Stimulated activated memory B cell treated with anti-CD40 and anti-IgM and Interleukin-4, amounts not matched to agents 10 μg/mL and 1 μg/mL and 100 μg/mL, for 72 hours (primary cell): Measurements from ENCODE around the gene OPN5.

ENCODE experiments used
- ATAC-seq: fragments of 150-1000 bp; cut with Tn5 transposase; 2 replicates; pipeline ENCODE4 v1.10.0; 2021
- H3K27ac Mint-ChIP-seq: one replicate; pipeline ENCODE4 v1.8.0; 2022; ENCODE audit warnings: mild to moderate bottlenecking, mixed read lengths
- H3K27me3 Mint-ChIP-seq: one replicate; pipeline ENCODE4 v1.8.0; 2022; ENCODE audit warnings: mixed read lengths
- H3K36me3 Mint-ChIP-seq: one replicate; pipeline ENCODE4 v1.8.0; 2022; ENCODE audit warnings: mixed read lengths
- H3K4me1 Mint-ChIP-seq: one replicate; pipeline ENCODE4 v1.8.0; 2022; ENCODE audit warnings: mixed read lengths
- H3K4me3 Mint-ChIP-seq: one replicate; pipeline ENCODE4 v1.8.0; 2022; ENCODE audit warnings: mild to moderate bottlenecking, moderate library complexity, mixed read lengths
- H3K9me3 Mint-ChIP-seq: one replicate; pipeline ENCODE4 v1.8.0; 2022; ENCODE audit warnings: mixed read lengths

OPN5 gene

GRCh38 chr6:47819461-47819860 lies 37.6 kb downstream of the OPN5 start:
- no peak overlapping the region for H3K4me3 Mint-ChIP-seq
- no peaks in the 10 kb centered on the region for H3K9me3 Mint-ChIP-seq
- H3K36me3 Mint-ChIP-seq, result no peaks in the 10 kb centered on the region
- no peak for ATAC-seq
- no peak overlapping the region for H3K27ac Mint-ChIP-seq
- H3K27me3 Mint-ChIP-seq, result no peaks in the 10 kb centered on the region
- no peaks in the 10 kb centered on the region for H3K4me1 Mint-ChIP-seq

- no peak for ATAC-seq
- H3K36me3 Mint-ChIP-seq, result no peaks in the 10 kb centered on the region
- H3K4me1 Mint-ChIP-seq, result no peaks in the 10 kb centered on the region
- H3K27ac Mint-ChIP-seq, result no peak overlapping the region
- H3K27me3 Mint-ChIP-seq, result no peaks in the 10 kb centered on the region
- H3K9me3 Mint-ChIP-seq, result no peaks in the 10 kb centered on the region
- H3K4me3 Mint-ChIP-seq, result no peak overlapping the region
Measured at GRCh38 chr6:47822856-47823554, 41.2 kb downstream of the OPN5 start.

- H3K36me3 Mint-ChIP-seq, result no peaks in the 10 kb centered on the region
- H3K9me3 Mint-ChIP-seq, result no peaks in the 10 kb centered on the region
- no peaks in the 10 kb centered on the region for H3K4me1 Mint-ChIP-seq
- H3K4me3 Mint-ChIP-seq, result no peak overlapping the region
- no peaks in the 10 kb centered on the region for H3K27me3 Mint-ChIP-seq
- no peak for ATAC-seq
- no peak overlapping the region for H3K27ac Mint-ChIP-seq
Measured at GRCh38 chr6:47832386-47833100, 50.7 kb downstream of the OPN5 start.

GRCh38 chr6:47834196-47834595 lies 52.4 kb downstream of the OPN5 start:
- Mint-ChIP-seq H3K27ac (no peak overlapping the region), H3K36me3 (no peaks in the 10 kb centered on the region), H3K9me3 (peaks cover 2% of the 10 kb centered on the region), H3K4me1 (no peaks in the 10 kb centered on the region), H3K27me3 (no peaks in the 10 kb centered on the region), H3K4me3 (no peak overlapping the region)
- ATAC-seq, result no peak

- no peak overlapping the region for H3K27ac Mint-ChIP-seq
- ATAC-seq, result no peak
- H3K4me1 Mint-ChIP-seq, result no peaks in the 10 kb centered on the region
- no peaks in the 10 kb centered on the region for H3K36me3 Mint-ChIP-seq
- H3K9me3 Mint-ChIP-seq, result peaks cover 2% of the 10 kb centered on the region
- no peak overlapping the region for H3K4me3 Mint-ChIP-seq
- H3K27me3 Mint-ChIP-seq, result no peaks in the 10 kb centered on the region
Measured at GRCh38 chr6:47836046-47836445, 54.2 kb downstream of the OPN5 start.

GRCh38 chr6:47836639-47837038 lies 54.8 kb downstream of the OPN5 start:
- ATAC-seq, result no peak
- no peaks in the 10 kb centered on the region for H3K36me3 Mint-ChIP-seq
- H3K4me1 Mint-ChIP-seq, result no peaks in the 10 kb centered on the region
- no peak overlapping the region for H3K4me3 Mint-ChIP-seq
- peaks cover 2% of the 10 kb centered on the region for H3K9me3 Mint-ChIP-seq
- no peaks in the 10 kb centered on the region for H3K27me3 Mint-ChIP-seq
- no peak overlapping the region for H3K27ac Mint-ChIP-seq

- Mint-ChIP-seq H3K4me3 (no peak overlapping the region), H3K9me3 (peaks cover 2% of the 10 kb centered on the region)
Measured at GRCh38 chr6:47839645-47840044, 57.8 kb downstream of the OPN5 start.

GRCh38 chr6:47844881-47845280 lies 63.0 kb downstream of the OPN5 start:
- H3K4me1 Mint-ChIP-seq, result no peaks in the 10 kb centered on the region
- H3K9me3 Mint-ChIP-seq, result peaks cover 3% of the 10 kb centered on the region
- ATAC-seq, result no peak
- no peaks in the 10 kb centered on the region for H3K36me3 Mint-ChIP-seq
- no peak overlapping the region for H3K27ac Mint-ChIP-seq
- peaks cover 6% of the 10 kb centered on the region for H3K27me3 Mint-ChIP-seq
- H3K4me3 Mint-ChIP-seq, result no peak overlapping the region

More at GRCh38 chr6:47839645-47840044, 57.8 kb downstream of the OPN5 start:
- ATAC-seq, result no peak
- Mint-ChIP-seq H3K27ac (no peak overlapping the region), H3K4me1 (no peaks in the 10 kb centered on the region), H3K36me3 (no peaks in the 10 kb centered on the region), H3K27me3 (no peaks in the 10 kb centered on the region)

- no peaks in the 10 kb centered on the region for H3K36me3 Mint-ChIP-seq
- H3K4me3 Mint-ChIP-seq, result no peak overlapping the region
- H3K27ac Mint-ChIP-seq, result no peak overlapping the region
- peaks cover 6% of the 10 kb centered on the region for H3K27me3 Mint-ChIP-seq
- H3K9me3 Mint-ChIP-seq, result peaks cover 3% of the 10 kb centered on the region
- ATAC-seq, result no peak
- no peaks in the 10 kb centered on the region for H3K4me1 Mint-ChIP-seq
Measured at GRCh38 chr6:47846752-47847151, 64.9 kb downstream of the OPN5 start.

- peaks cover 3% of the 10 kb centered on the region for H3K9me3 Mint-ChIP-seq
- H3K27ac Mint-ChIP-seq, result no peak overlapping the region
- no peaks in the 10 kb centered on the region for H3K4me1 Mint-ChIP-seq
- H3K27me3 Mint-ChIP-seq, result peaks cover 18% of the 10 kb centered on the region
- no peak for ATAC-seq
- H3K4me3 Mint-ChIP-seq, result no peak overlapping the region
- no peaks in the 10 kb centered on the region for H3K36me3 Mint-ChIP-seq
Measured at GRCh38 chr6:47851091-47851490, 69.3 kb downstream of the OPN5 start.

GRCh38 chr6:47852727-47853126 lies 70.9 kb downstream of the OPN5 start:
- H3K4me1 Mint-ChIP-seq, result no peaks in the 10 kb centered on the region
- no peak overlapping the region for H3K27ac Mint-ChIP-seq
- H3K27me3 Mint-ChIP-seq, result peaks cover 12% of the 10 kb centered on the region
- H3K36me3 Mint-ChIP-seq, result no peaks in the 10 kb centered on the region
- ATAC-seq, result no peak
- no peak overlapping the region for H3K4me3 Mint-ChIP-seq
- H3K9me3 Mint-ChIP-seq, result no peaks in the 10 kb centered on the region

GRCh38 chr6:47853766-47854165 lies 71.9 kb downstream of the OPN5 start:
- Mint-ChIP-seq H3K27me3 (peaks cover 12% of the 10 kb centered on the region), H3K4me3 (no peak overlapping the region), H3K27ac (no peak overlapping the region), H3K9me3 (no peaks in the 10 kb centered on the region), H3K36me3 (no peaks in the 10 kb centered on the region), H3K4me1 (no peaks in the 10 kb centered on the region)
- ATAC-seq, result no peak

- no peaks in the 10 kb centered on the region for H3K9me3 Mint-ChIP-seq
- H3K27me3 Mint-ChIP-seq, result peaks cover 12% of the 10 kb centered on the region
- H3K4me1 Mint-ChIP-seq, result no peaks in the 10 kb centered on the region
- no peak overlapping the region for H3K27ac Mint-ChIP-seq
- ATAC-seq, result no peak
- no peak overlapping the region for H3K4me3 Mint-ChIP-seq
- no peaks in the 10 kb centered on the region for H3K36me3 Mint-ChIP-seq
Measured at GRCh38 chr6:47854971-47855370, 73.1 kb downstream of the OPN5 start.

GRCh38 chr6:47859175-47859574 lies 77.3 kb downstream of the OPN5 start:
- Mint-ChIP-seq H3K4me3 (no peak overlapping the region), H3K9me3 (no peaks in the 10 kb centered on the region), H3K4me1 (no peaks in the 10 kb centered on the region), H3K27ac (no peak overlapping the region), H3K27me3 (peaks cover 11% of the 10 kb centered on the region), H3K36me3 (no peaks in the 10 kb centered on the region)
- ATAC-seq, result no peak

GRCh38 chr6:47862731-47863130 lies 80.9 kb downstream of the OPN5 start:
- ATAC-seq, result no peak
- Mint-ChIP-seq H3K36me3 (no peaks in the 10 kb centered on the region), H3K4me3 (no peak overlapping the region)

GRCh38 chr6:47865206-47865605 lies 83.4 kb downstream of the OPN5 start:
- Mint-ChIP-seq H3K27ac (no peak overlapping the region), H3K9me3 (no peaks in the 10 kb centered on the region), H3K36me3 (no peaks in the 10 kb centered on the region), H3K4me1 (no peaks in the 10 kb centered on the region), H3K27me3 (no peaks in the 10 kb centered on the region), H3K4me3 (no peak overlapping the region)
- no peak for ATAC-seq

More at GRCh38 chr6:47862731-47863130, 80.9 kb downstream of the OPN5 start:
- no peaks in the 10 kb centered on the region for H3K4me1 Mint-ChIP-seq
- H3K9me3 Mint-ChIP-seq, result no peaks in the 10 kb centered on the region
- H3K27me3 Mint-ChIP-seq, result no peaks in the 10 kb centered on the region
- H3K27ac Mint-ChIP-seq, result no peak overlapping the region
